ENCODE results near the gene IGFLR1. TPM values are rescaled to one million over a fixed set of nuclear protein-coding genes. Genes with fewer than 3 reads are reported as not detected.

IGFLR1 gene
- total RNA-seq, 1 donor from 2014 or later: 2.4 TPM

DNA sequence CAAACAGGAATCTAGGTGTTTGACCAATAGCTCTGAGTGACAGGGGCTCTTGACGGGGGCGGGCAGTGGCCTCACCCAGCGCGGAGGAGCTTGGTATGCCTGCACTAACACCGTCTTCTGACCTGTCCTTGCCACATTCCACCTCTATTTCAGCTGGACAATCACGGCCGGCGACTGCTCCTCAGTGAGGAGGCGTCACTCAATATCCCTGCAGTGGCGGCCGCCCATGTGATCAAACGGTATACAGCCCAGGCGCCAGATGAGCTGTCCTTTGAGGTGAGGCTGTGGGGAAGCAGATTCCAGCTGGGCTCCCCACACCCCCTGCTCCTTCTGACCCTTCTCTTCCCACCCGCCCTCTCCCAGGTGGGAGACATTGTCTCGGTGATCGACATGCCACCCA is 37.8 kb upstream of the IGFLR1 start:
- Histone ChIP-seq H3K9me3 (ENCODE audit: insufficient read depth, low read depth, low read length) (no peaks in the 10 kb centered on the region), H3K9ac (ENCODE audit: low read length) (no peak overlapping the region), H3K4me3 (ENCODE audit: insufficient read depth, low read depth, low read length) (no peak overlapping the region), H3K79me2 (ENCODE audit: insufficient read depth, low read length) (peaks cover 5% of the 10 kb centered on the region), H4K20me1 (ENCODE audit: insufficient read depth, low read length) (peaks cover 9% of the 10 kb centered on the region), H3K27ac (ENCODE audit: low read depth, low read length) (no peak overlapping the region), H2AFZ (ENCODE audit: low read depth, low read length) (no peak overlapping the region), H3K4me2 (ENCODE audit: low read length) (no peak overlapping the region), H3K27me3 (ENCODE audit: insufficient read depth, low read length) (no peaks in the 10 kb centered on the region), H3K4me1 (ENCODE audit: insufficient read depth, low read length) (peaks cover 13% of the 10 kb centered on the region), H3K36me3 (ENCODE audit: insufficient read depth, low read length) (no peaks in the 10 kb centered on the region)
- Mint-ChIP-seq H3K27ac (ENCODE audit: unreplicated experiment) (no peak overlapping the region), H3K4me1 (ENCODE audit: low read depth, unreplicated experiment) (peaks cover 11% of the 10 kb centered on the region), H3K9me3 (ENCODE audit: unreplicated experiment) (peaks cover 4% of the 10 kb centered on the region), H3K27me3 (ENCODE audit: low read depth, unreplicated experiment) (peaks cover 33% of the 10 kb centered on the region), H3K36me3 (ENCODE audit: low read depth, unreplicated experiment) (peaks cover 11% of the 10 kb centered on the region), H3K4me3 (ENCODE audit: unreplicated experiment) (no peak overlapping the region)
- TF ChIP-seq, protein P1, sequence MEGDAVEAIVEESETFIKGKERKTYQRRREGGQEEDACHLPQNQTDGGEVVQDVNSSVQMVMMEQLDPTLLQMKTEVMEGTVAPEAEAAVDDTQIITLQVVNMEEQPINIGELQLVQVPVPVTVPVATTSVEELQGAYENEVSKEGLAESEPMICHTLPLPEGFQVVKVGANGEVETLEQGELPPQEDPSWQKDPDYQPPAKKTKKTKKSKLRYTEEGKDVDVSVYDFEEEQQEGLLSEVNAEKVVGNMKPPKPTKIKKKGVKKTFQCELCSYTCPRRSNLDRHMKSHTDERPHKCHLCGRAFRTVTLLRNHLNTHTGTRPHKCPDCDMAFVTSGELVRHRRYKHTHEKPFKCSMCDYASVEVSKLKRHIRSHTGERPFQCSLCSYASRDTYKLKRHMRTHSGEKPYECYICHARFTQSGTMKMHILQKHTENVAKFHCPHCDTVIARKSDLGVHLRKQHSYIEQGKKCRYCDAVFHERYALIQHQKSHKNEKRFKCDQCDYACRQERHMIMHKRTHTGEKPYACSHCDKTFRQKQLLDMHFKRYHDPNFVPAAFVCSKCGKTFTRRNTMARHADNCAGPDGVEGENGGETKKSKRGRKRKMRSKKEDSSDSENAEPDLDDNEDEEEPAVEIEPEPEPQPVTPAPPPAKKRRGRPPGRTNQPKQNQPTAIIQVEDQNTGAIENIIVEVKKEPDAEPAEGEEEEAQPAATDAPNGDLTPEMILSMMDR (IDR thresholded peaks at IDR 0.05; ENCODE audit: insufficient read depth, low read depth, low read length): no peak
- TF ChIP-seq EZH2 (IDR thresholded peaks at IDR 0.05; ENCODE audit: insufficient read depth, low read length): no peak
- DNase-seq (ENCODE audit: low read depth) (no peak), FAIRE-seq (no peak)

DNA sequence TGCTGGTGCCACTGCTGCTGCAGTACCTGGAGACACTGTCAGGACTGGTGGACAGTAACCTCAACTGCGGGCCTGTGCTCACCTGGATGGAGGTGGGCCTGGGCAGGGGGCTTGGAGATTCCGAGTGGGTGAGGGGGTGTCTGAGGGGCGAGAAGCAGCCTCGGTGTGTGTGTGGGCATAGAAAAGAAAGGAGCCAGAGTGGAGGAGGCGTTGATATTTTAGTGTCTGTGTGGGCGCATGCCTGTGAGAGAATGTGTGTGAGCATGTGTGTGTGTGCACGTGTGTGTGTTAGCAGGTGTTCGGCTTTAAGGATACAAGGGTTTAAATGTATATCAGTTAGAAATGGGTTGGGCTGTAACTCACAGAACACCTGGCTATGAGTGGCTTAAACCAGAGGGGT is 36.8 kb upstream of the IGFLR1 start:
- Histone ChIP-seq H2AFZ (ENCODE audit: low read depth, low read length) (no peak overlapping the region), H4K20me1 (ENCODE audit: insufficient read depth, low read length) (peaks cover 9% of the 10 kb centered on the region), H3K4me2 (ENCODE audit: low read length) (no peak overlapping the region), H3K4me3 (ENCODE audit: insufficient read depth, low read depth, low read length) (no peak overlapping the region), H3K9ac (ENCODE audit: low read length) (no peak overlapping the region), H3K79me2 (ENCODE audit: insufficient read depth, low read length) (peaks cover 5% of the 10 kb centered on the region), H3K36me3 (ENCODE audit: insufficient read depth, low read length) (no peaks in the 10 kb centered on the region), H3K9me3 (ENCODE audit: insufficient read depth, low read depth, low read length) (no peaks in the 10 kb centered on the region), H3K27ac (ENCODE audit: low read depth, low read length) (no peak overlapping the region), H3K27me3 (ENCODE audit: insufficient read depth, low read length) (no peaks in the 10 kb centered on the region), H3K4me1 (ENCODE audit: insufficient read depth, low read length) (peaks cover 13% of the 10 kb centered on the region)
- Mint-ChIP-seq H3K4me3 (ENCODE audit: unreplicated experiment) (no peak overlapping the region), H3K9me3 (ENCODE audit: unreplicated experiment) (peaks cover 4% of the 10 kb centered on the region), H3K27me3 (ENCODE audit: low read depth, unreplicated experiment) (peaks cover 39% of the 10 kb centered on the region), H3K4me1 (ENCODE audit: low read depth, unreplicated experiment) (peaks cover 11% of the 10 kb centered on the region), H3K36me3 (ENCODE audit: low read depth, unreplicated experiment) (peaks cover 11% of the 10 kb centered on the region), H3K27ac (ENCODE audit: unreplicated experiment) (no peak overlapping the region)
- FAIRE-seq: no peak
- no peak for DNase-seq (ENCODE audit: low read depth)
- TF ChIP-seq, protein P1 (IDR thresholded peaks at IDR 0.05; ENCODE audit: insufficient read depth, low read depth, low read length): no peak
- no peak for TF ChIP-seq EZH2 (IDR thresholded peaks at IDR 0.05; ENCODE audit: insufficient read depth, low read length)

DNA sequence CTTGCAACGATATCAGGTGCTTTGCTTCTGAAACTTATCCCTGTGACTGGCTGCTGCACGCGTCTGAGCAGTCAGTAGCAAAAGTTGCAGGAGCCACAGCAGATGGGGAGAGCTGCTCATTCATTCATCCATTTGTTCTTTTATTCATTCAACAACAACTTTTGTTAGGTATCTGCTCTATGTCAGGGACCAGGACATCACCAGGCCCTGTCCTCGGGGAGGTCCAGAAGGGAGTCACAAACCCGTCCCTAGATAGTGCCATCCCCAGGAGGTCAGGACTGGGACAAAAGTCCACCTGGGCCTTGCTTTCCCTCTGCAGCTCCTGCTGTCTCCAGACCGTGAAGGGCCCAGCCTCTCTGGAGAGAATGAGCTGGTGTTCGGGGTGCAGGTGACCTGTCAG is 35.7 kb upstream of the IGFLR1 start:
- no peak overlapping the region for H3K27ac ChIP-seq (ENCODE audit: low read depth, low read length)
- no peak for FAIRE-seq

More for the DNA sequence above, 35.7 kb upstream of the IGFLR1 start:
- Histone ChIP-seq H3K9ac (ENCODE audit: low read length) (no peak overlapping the region), H3K27me3 (ENCODE audit: insufficient read depth, low read length) (no peaks in the 10 kb centered on the region), H3K9me3 (ENCODE audit: insufficient read depth, low read depth, low read length) (no peaks in the 10 kb centered on the region), H3K4me1 (ENCODE audit: insufficient read depth, low read length) (peaks cover 13% of the 10 kb centered on the region), H3K36me3 (ENCODE audit: insufficient read depth, low read length) (no peaks in the 10 kb centered on the region), H3K4me3 (ENCODE audit: insufficient read depth, low read depth, low read length) (no peak overlapping the region), H4K20me1 (ENCODE audit: insufficient read depth, low read length) (peaks cover 9% of the 10 kb centered on the region), H3K4me2 (ENCODE audit: low read length) (no peak overlapping the region), H3K79me2 (ENCODE audit: insufficient read depth, low read length) (peaks cover 5% of the 10 kb centered on the region), H2AFZ (ENCODE audit: low read depth, low read length) (no peak overlapping the region)
- H3K36me3 Mint-ChIP-seq (ENCODE audit: low read depth, unreplicated experiment): peaks cover 8% of the 10 kb centered on the region
- peaks cover 31% of the 10 kb centered on the region for H3K27me3 Mint-ChIP-seq (ENCODE audit: low read depth, unreplicated experiment)
- no peak for DNase-seq (ENCODE audit: low read depth)
- no peak overlapping the region for H3K27ac Mint-ChIP-seq (ENCODE audit: unreplicated experiment)
- H3K4me3 Mint-ChIP-seq (ENCODE audit: unreplicated experiment): no peak overlapping the region
- H3K4me1 Mint-ChIP-seq (ENCODE audit: low read depth, unreplicated experiment): peaks cover 7% of the 10 kb centered on the region
- TF ChIP-seq, protein P1 (IDR thresholded peaks at IDR 0.05; ENCODE audit: insufficient read depth, low read depth, low read length): no peak
- TF ChIP-seq EZH2 (IDR thresholded peaks at IDR 0.05; ENCODE audit: insufficient read depth, low read length): no peak
- H3K9me3 Mint-ChIP-seq (ENCODE audit: unreplicated experiment): peaks cover 4% of the 10 kb centered on the region

Measured in astrocyte (in vitro differentiated cells and primary cell).